Fibroblast of skin of left quadriceps (primary cell): Measurements from ENCODE around the gene WDR4.
"Not testable (repeated sequence)": the region's sequence is repeated elsewhere in the genome, so short reads cannot be mapped to it uniquely, and the experiment has no call there.

Experiments
- DNase-seq, 2 experiments: peaks; one replicate each; pipeline ENCODE4 v3.0.0-alpha.2; 2013; ENCODE audit warnings: low read depth in 2 of 2

WDR4 gene

DNA sequence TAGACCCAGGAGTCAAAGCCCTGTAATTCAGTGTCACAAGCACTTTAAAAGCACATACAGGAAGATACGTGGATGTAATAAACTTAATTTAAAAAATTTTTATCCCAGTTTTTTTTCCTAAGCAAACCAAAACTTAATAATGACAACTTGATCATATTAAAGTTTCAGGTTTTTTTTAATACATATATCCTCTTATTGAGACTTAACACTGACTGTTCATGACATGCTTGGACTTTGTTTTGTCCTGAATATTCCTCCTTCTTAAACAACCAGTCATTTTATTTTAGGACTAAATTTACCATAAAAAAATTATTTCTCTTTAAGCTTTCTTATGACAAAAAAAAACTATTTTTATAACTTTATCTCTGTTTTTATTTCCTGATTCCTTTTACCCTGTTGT, 64.1 kb downstream of the WDR4 start:
- no peak for DNase-seq

- DNase-seq: not testable (repeated sequence)
Observed at GRCh38 chr21:42812528-42813241, 66.7 kb downstream of the WDR4 start.

- DNase-seq: no peak
Observed at GRCh38 chr21:42811960-42812359, 67.4 kb downstream of the WDR4 start.

DNA sequence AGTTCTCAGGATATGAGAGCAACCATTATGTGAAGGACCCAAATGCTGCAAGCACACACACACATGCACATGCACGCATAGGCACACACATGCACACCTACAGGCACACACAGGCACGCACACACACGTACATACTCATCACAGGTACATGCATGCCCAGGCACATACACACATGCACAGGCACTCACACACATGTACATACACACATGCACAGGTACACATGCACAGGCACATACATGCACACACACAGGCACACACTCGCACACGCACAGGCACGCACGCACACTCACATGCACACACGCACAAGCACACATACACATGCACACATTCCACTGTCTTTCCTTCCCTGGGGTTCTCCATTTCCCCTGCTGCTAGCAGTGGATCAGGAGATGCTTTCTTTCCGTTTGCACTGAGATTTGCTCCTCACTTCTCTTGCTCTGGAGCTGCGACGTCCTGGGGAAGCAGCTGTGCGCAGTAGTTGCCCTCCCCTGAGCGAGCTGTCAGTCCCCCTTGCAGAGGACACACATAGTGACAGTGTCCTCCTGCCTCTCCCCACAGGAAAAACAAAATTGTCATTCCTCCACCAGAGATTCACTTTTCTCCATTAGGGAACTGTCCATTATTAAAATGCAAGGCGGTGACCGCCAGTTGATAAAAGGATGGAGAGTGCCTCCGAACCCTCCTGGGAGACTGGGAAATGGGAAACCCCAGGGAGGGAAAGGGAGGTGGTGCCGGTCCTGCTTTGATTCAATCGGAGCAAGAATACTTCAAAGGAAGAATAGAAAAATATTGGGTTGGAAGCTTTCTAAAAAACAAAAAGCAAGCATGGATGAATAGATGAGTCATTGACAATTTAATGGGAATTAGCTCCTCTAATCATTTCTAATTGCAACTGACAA, 69.5 kb downstream of the WDR4 start:
- no peak for DNase-seq

- no peak for DNase-seq
Observed at GRCh38 chr21:42809171-42809570, 70.2 kb downstream of the WDR4 start.

DNA sequence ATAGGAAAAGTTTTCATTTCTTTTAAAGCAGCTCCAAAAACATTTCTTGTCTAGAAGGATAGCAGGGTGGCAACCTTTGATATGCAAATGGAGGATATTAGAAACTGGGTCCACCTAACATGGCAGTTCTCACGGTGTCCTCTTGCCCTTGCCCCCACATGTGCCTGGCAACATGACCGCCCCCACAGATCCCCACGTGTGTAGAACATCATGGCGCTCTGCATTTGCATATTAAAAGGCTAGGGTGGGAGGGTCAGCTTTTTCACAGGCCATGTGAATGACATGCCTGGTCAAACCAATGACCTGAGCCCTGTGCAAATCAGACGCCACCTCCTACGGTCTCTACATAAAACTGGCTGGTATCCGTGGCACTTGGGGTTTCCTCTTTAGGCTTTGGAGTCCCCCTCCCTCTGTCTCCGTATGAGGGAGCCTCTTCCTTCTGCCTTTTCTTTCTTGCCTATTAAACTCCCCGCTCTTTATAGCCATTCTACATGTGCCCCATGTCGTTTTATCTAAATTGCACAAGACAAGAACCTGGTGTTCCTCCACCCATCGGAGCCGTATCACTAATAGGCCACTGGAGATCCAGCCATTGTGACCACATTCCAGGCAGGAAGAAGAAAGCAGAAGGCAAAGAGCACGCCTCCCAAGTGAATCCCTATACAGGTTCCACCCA, 71.3 kb downstream of the WDR4 start:
- DNase-seq: no peak

GRCh38 chr21:42807293-42807895, 71.9 kb downstream of the WDR4 start:
- DNase-seq: not testable (repeated sequence)

- DNase-seq: no peak
Observed at GRCh38 chr21:42806509-42807140, 72.7 kb downstream of the WDR4 start.

GRCh38 chr21:42801616-42802015, 77.7 kb downstream of the WDR4 start:
- DNase-seq: not testable (repeated sequence)

DNA sequence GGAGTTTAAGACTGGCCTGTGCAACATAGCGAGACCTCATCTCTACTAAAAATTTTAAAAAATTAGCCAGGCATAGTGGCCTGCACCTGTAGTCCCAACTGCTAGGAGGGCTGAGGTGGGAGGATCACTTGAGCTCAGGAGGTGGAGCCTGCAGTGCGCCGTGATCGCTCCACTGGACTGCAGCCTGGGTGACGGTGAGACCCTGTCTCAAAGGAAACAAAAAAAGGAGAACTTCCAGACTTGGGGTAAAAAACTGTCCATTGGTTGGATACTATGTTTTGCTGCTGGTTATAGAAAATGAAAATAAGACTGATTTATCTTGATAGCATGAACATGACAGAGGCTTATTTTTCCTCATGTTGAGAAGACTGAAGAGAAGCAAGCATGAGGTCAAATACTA, 79.4 kb downstream of the WDR4 start:
- DNase-seq: no peak

DNA sequence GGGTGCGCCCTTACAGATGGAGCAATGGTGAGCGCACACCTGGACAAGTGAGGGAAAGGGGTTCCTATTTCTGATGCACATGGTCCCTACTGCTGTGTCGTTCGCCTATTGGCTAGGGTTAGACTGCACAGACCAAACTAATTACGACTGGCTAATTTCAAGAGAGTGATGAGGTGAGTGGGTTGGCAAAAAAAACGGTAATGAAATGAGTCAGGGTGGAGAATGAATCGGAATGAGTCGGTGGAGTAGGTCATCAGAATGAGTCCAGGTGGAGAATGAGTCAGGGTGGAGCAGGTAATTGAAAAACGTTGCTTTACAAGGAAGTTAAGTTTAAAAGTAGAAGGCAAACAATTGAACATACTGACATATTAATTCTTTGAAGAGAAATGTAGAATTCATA, 79.8 kb downstream of the WDR4 start:
- no peak for DNase-seq
